Skeletal muscle cell (primary cell): ENCODE data around the gene NRP2.

Experiments used
- DNase-seq: peaks from one replicate; pipeline ENCODE4 v3.0.0-alpha.2; 2010; ENCODE audit warnings: low read depth
- H3K4me3 ChIP-seq: 2 replicates; pipeline ENCODE4 v1.5.1; 2011; ENCODE audit warnings: low read depth, mild to moderate bottlenecking, control low read depth, low read length, moderate library complexity

Gene NRP2

GRCh38 chr2:205702576-205702975 lies 20.3 kb downstream of the NRP2 start:
- no peak for DNase-seq
- H3K4me3 ChIP-seq, result no peak overlapping the region

GRCh38 chr2:205703471-205704126 lies 21.3 kb downstream of the NRP2 start:
- no peak for DNase-seq
- H3K4me3 ChIP-seq, result no peak overlapping the region

- peak; percentile 70 for DNase-seq
- no peak overlapping the region for H3K4me3 ChIP-seq
Observed at GRCh38 chr2:205704127-205704741, 21.9 kb downstream of the NRP2 start.

- DNase-seq, result no peak
- H3K4me3 ChIP-seq, result no peak overlapping the region
Observed at GRCh38 chr2:205705511-205706349, 23.4 kb downstream of the NRP2 start.

- H3K4me3 ChIP-seq, result no peak overlapping the region
Observed at GRCh38 chr2:205706769-205707381, 24.6 kb downstream of the NRP2 start.

GRCh38 chr2:205708231-205708631 lies 25.9 kb downstream of the NRP2 start:
- H3K4me3 ChIP-seq, result no peak overlapping the region
- DNase-seq, result peak; percentile 53

More at GRCh38 chr2:205706769-205707381, 24.6 kb downstream of the NRP2 start:
- peak; percentile 84 for DNase-seq

GRCh38 chr2:205709319-205709718 lies 27.0 kb downstream of the NRP2 start:
- no peak for DNase-seq

GRCh38 chr2:205712508-205712907 lies 30.2 kb downstream of the NRP2 start:
- DNase-seq, result peak; percentile 64

More at GRCh38 chr2:205709319-205709718, 27.0 kb downstream of the NRP2 start:
- H3K4me3 ChIP-seq, result no peak overlapping the region

GRCh38 chr2:205713086-205713485 lies 30.8 kb downstream of the NRP2 start:
- DNase-seq, result no peak
- H3K4me3 ChIP-seq, result no peak overlapping the region

More at GRCh38 chr2:205712508-205712907, 30.2 kb downstream of the NRP2 start:
- no peak overlapping the region for H3K4me3 ChIP-seq

GRCh38 chr2:205714058-205714776 lies 31.9 kb downstream of the NRP2 start:
- H3K4me3 ChIP-seq, result no peak overlapping the region
- no peak for DNase-seq

- DNase-seq, result no peak
- no peak overlapping the region for H3K4me3 ChIP-seq
Observed at GRCh38 chr2:205714789-205715720, 32.8 kb downstream of the NRP2 start.

- H3K4me3 ChIP-seq, result no peak overlapping the region
- no peak for DNase-seq
Observed at GRCh38 chr2:205715831-205716525, 33.7 kb downstream of the NRP2 start.

GRCh38 chr2:205717175-205717846 lies 35.0 kb downstream of the NRP2 start:
- no peak for DNase-seq
- no peak overlapping the region for H3K4me3 ChIP-seq

GRCh38 chr2:205717999-205718398 lies 35.7 kb downstream of the NRP2 start:
- DNase-seq, result no peak
- H3K4me3 ChIP-seq, result no peak overlapping the region

- DNase-seq, result no peak
- H3K4me3 ChIP-seq, result no peak overlapping the region
Observed at GRCh38 chr2:205719847-205720246, 37.5 kb downstream of the NRP2 start.

- no peak overlapping the region for H3K4me3 ChIP-seq
- no peak for DNase-seq
Observed at GRCh38 chr2:205720451-205720902, 38.2 kb downstream of the NRP2 start.

- no peak for DNase-seq
Observed at GRCh38 chr2:205721057-205721449, 38.8 kb downstream of the NRP2 start.

More at GRCh38 chr2:205721057-205721449, 38.8 kb downstream of the NRP2 start:
- H3K4me3 ChIP-seq, result no peak overlapping the region
